GM21390 (cell line): ENCODE data around the gene RPLP2.

Experiments used
- ATAC-seq: cut with Tn5 transposase; IDR thresholded peaks from one replicate; pipeline ENCODE4 v1.9.1; 2021; ENCODE audit not compliant: unreplicated experiment

The RPLP2 gene

DNA sequence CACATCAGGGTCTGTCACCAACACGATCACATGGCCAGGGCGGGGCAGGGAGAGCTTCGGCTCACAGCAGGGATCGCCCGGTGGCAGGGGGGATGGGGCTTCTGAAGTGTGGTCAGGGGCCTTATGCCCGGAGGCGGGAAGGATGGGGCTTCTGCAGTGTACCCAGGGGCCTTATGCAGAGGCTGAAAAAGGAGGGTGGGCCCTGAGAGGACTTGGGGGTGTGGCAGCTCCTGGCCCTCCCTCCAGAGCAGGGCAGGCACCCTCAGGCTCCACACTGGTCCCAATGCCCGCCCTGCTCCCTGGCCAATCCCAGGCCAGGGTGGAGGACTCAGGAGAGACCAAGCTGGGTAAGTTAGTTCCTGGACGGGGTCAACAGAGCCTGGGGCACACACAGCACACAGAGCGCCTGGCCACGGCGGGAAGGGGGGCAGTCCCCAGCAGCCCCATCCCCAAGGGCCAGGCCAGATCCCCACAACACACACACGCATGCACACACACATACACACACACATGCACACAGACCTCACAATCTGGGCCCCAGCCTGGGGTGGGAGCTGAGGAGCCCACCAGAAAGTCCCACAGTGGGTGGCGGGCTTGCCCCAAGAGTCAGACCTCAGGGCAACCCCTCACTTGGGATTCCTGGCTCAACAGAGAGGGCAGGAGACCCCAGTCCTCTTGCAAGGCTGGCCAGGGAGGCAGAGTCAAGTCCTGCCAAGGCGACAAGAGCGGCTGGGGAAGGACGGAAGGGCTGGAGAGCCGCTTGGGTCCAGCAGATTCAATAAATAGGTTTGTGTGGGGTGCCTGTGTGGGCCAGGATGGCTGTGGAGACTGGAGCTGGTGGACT is 18.8 kb upstream of the RPLP2 start:
- no peak for ATAC-seq

- no peak for ATAC-seq
Observed at GRCh38 chr11:791658-792534, 17.9 kb upstream of the RPLP2 start.

- no peak for ATAC-seq
Observed at GRCh38 chr11:792535-792821, 17.3 kb upstream of the RPLP2 start.

GRCh38 chr11:792873-793272 is 16.9 kb upstream of the RPLP2 start:
- no peak for ATAC-seq

DNA sequence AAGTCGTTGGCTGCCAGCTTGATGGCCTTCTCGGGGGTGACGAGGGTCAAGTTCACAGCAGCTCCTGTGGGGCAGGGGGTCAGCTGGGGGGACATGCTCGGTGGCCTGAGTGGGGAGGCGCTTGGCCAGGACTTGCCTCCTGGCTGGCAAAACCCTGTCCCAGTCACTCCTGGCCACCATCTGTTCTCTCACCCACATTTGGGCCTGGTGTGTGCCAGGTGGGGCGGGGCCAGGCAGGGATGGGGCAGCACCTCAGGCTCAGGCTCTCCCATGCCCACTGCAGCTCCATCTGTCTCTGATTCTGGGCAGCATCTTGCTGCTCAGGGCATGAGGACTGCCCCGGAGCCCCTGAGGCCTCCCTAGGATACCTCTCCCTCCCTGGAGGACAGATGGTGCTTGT is 16.2 kb upstream of the RPLP2 start:
- ATAC-seq, result no peak

GRCh38 chr11:794013-794765 is 15.6 kb upstream of the RPLP2 start:
- no peak for ATAC-seq

GRCh38 chr11:794766-795633 is 14.8 kb upstream of the RPLP2 start:
- ATAC-seq, result no peak

- ATAC-seq, result no peak
Observed at GRCh38 chr11:795634-796564, 13.9 kb upstream of the RPLP2 start.

DNA sequence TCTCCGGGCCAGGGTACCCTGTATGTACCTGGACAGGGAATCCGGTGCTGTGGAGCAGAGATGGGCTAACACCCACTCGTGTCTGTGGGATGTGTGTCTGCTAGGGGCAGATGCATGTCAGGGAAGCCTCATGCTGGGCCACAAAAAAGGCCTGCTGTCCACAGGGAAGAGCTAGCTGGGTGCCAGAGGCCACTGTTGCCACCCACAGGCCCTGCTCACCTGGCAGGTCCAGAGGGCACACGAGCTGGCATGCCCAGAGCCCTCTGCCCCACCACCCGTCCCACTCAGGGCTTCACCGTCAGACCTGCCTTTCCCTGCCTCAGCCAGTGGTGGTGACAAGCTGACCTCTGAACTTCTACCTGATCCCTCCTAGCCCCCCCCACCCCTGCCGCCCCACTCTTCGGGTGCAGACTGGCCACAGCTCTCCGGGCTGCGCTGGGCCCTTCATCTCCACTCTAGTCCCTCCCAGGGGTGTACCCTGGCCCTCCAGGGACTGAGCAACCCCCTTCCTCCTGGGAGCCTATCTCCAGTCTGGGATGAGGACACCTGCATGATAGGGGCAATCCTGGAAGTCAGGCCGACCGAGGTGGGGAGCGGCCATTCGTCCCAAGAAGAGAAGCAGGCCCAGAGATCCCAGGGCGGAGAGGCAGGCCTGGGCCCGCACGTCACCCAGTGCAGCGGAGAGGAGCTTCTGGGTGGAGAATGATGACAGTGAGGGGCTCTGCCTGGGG is 13.0 kb upstream of the RPLP2 start:
- no peak for ATAC-seq

DNA sequence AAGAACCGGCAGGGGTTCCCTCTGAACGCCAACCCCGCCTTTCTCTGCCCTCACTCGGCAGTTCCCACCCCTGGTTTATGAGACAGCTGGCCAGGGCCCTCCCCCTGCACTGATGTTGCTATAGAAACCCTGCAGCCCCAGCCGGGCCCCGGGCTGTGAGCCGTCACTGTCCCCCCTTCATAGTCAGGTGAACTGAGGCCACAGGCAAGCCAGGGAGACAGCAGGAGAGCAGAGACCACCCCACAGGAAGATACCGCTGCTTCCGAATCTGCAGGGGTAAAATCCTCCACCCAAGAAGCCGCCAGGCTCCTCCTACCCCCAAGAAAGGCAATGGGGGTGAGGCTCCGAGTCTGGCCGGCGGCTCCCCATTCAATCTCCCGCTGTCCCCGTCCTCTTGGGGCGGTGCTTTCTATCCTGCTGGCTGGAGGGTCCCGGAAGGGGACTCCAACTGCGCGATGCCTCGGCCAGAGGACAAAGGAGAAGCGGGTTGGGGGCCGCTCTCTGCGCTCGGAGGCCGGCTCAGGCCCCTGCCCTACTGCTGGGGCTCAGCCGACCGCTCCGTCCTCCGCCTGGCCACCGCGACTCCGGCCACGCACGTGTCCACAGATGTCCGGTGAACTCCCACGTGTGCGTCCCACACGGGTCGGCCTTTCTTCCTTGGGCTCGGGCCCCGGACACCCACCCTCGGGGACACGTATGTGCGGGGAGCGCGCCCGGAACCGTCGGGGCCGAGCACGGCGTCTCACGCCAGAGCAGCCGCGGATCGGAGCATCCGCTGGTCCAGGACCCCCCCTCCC is 12.3 kb upstream of the RPLP2 start:
- ATAC-seq, result peak; percentile 38

GRCh38 chr11:798093-798713 is 11.6 kb upstream of the RPLP2 start, which contains the start of gene SLC25A22:
Gene SLC25A22, minus strand, starts transcription at chr11:798281. Its CDS starts 3,275 bp downstream, at chr11:795006.
- ATAC-seq, result peak; percentile 68

DNA sequence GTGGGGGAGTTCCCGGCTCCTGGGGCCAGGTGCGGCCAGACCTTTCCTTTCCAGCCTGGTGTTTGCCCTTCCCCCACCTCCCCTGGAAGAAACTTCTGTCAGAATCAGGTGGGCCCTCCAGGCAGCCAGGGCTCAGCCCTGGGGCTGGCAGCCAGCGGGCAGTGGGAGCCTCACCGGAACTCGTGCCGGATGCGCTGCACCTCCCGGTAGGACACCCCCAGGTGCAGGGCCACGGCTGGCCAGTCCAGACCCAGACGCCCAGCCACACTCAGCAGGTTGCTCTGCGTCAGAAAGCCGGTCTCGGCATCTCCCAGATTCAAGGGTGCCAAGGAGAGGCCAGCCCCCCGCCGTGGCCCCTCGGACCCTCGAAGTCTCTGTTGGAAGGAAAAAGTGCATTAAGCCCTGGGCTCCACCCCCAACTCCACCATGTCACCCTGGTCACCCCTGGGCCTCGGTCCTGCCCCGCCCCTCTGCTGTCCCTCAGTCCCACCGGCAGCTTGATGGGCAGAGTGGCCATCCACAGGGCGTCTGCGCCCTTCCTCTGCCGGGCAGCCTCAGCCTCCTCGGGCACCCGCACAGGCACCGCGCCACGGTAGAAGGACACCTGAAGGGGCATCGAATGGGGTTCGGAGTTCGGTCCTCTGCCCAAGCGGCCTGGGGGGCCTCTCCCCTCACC is 10.0 kb upstream of the RPLP2 start:
- no peak for ATAC-seq

GRCh38 chr11:800473-800872 is 9.3 kb upstream of the RPLP2 start:
- no peak for ATAC-seq

DNA sequence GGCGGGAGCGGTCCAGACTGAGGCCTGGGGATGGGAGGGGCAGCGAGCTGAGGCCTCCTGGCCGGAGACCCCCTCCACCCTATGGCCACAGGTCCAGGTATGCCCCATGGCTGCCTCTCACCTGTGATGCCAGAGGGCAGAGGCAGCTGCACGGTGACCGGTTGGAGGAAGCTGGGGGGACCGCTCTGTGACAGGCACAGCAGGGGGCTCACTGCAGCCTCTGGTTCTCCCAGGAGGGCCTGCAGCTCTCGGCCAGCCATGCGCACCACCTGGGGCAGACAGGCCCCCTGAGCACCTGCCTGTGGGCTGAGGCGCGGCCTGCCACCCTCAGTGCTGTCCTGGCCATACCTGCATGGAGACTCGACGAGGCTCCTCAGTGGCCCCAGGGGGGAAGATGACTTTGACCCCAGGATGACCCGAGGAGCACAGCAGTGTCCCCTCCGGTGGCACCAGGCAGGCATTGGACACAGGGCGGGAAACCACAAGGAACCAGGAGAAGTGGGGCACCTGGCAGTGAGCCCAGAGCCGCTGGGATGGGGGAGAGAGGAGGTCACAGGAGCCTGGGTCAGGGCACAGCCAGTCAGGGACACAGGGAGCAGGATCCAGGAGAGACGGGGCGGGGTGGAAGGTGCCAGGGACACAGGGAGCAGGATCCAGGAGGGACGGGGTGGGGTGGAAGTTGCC is 8.5 kb upstream of the RPLP2 start:
- no peak for ATAC-seq

- ATAC-seq, result no peak
Observed at GRCh38 chr11:802018-802617, 7.6 kb upstream of the RPLP2 start.
